ENCODE data around the gene ENDOV.

GRCh38 chr17:80445726-80446110 lies 30.8 kb downstream of the ENDOV start:
- no peak for TF ChIP-seq CTCF (conservative IDR thresholded peaks at IDR 0.05; ENCODE audit: low read depth, low read length)
- no peak for TF ChIP-seq EZH2 (IDR thresholded peaks at IDR 0.05; ENCODE audit: borderline replicate concordance, low read depth, low read length, poor library complexity, severe bottlenecking)
